ENCODE measurements around the gene PPOX.

Gene PPOX

GRCh38 chr1:161139766-161140165 is 26.5 kb upstream of the PPOX start:
- Histone ChIP-seq H3K9me3 (no peaks in the 10 kb centered on the region), H3K27ac (peak overlapping the region; percentile 33), H3K4me3 (ENCODE audit: low read depth in 1 of 2, low read length in 1 of 2) (no peak overlapping the region), H3K4me1 (ENCODE audit: control insufficient read depth in 1 of 2, insufficient read depth in 1 of 2, low read depth in 1 of 2, low read length in 1 of 2) (peaks cover 13 to 15% of the 10 kb centered on the region in 2 experiments), H3K36me3 (no peaks in the 10 kb centered on the region), H3K27me3 (no peaks in the 10 kb centered on the region)
- TF ChIP-seq CTCF (IDR thresholded peaks at IDR 0.05): peak; percentile 22

GRCh38 chr1:161140755-161141400 is 25.3 kb upstream of the PPOX start:
- Histone ChIP-seq H3K36me3 (no peaks in the 10 kb centered on the region), H3K4me1 (ENCODE audit: control insufficient read depth in 1 of 2, insufficient read depth in 1 of 2, low read depth in 1 of 2, low read length in 1 of 2) (peaks cover 13 to 15% of the 10 kb centered on the region in 2 experiments), H3K9me3 (no peaks in the 10 kb centered on the region), H3K27ac (no peak overlapping the region), H3K4me3 (ENCODE audit: low read depth in 1 of 2, low read length in 1 of 2) (no peak overlapping the region), H3K27me3 (no peaks in the 10 kb centered on the region)
- TF ChIP-seq CTCF (IDR thresholded peaks at IDR 0.05): no peak

- Histone ChIP-seq H3K4me1 (ENCODE audit: control insufficient read depth in 1 of 2, insufficient read depth in 1 of 2, low read depth in 1 of 2, low read length in 1 of 2) (no peaks in the 10 kb centered on the region), H3K4me3 (ENCODE audit: low read depth in 1 of 2, low read length in 1 of 2) (no peak overlapping the region), H3K36me3 (no peaks in the 10 kb centered on the region), H3K9me3 (no peaks in the 10 kb centered on the region), H3K27ac (no peak overlapping the region), H3K27me3 (no peaks in the 10 kb centered on the region)
- no peak for TF ChIP-seq CTCF (IDR thresholded peaks at IDR 0.05)
Measured at GRCh38 chr1:161145832-161146231, 20.4 kb upstream of the PPOX start.

- Histone ChIP-seq H3K4me3 (ENCODE audit: low read depth in 1 of 2, low read length in 1 of 2) (peak overlapping the region; percentile 67 to 92), H3K4me1 (ENCODE audit: control insufficient read depth in 1 of 2, insufficient read depth in 1 of 2, low read depth in 1 of 2, low read length in 1 of 2) (peaks cover 13 to 14% of the 10 kb centered on the region in 2 experiments), H3K27me3 (no peaks in the 10 kb centered on the region), H3K9me3 (no peaks in the 10 kb centered on the region), H3K36me3 (no peaks in the 10 kb centered on the region), H3K27ac (peak overlapping the region; percentile 87)
- TF ChIP-seq CTCF (IDR thresholded peaks at IDR 0.05): no peak
Measured at GRCh38 chr1:161153176-161153575, 13.1 kb upstream of the PPOX start.

- no peak for TF ChIP-seq CTCF (IDR thresholded peaks at IDR 0.05)
Measured at GRCh38 chr1:161153682-161154337, 12.4 kb upstream of the PPOX start, which contains the start of gene UFC1. Gene UFC1, plus strand, starts transcription at chr1:161153978. Its CDS starts 20 bp downstream, at chr1:161153998.

More at GRCh38 chr1:161153682-161154337, 12.4 kb upstream of the PPOX start, which contains the start of gene UFC1:
- Histone ChIP-seq H3K4me3 (ENCODE audit: low read depth in 1 of 2, low read length in 1 of 2) (peak within 1 kb of the TSS; percentile 67 to 92), H3K4me1 (ENCODE audit: control insufficient read depth in 1 of 2, insufficient read depth in 1 of 2, low read depth in 1 of 2, low read length in 1 of 2) (peaks cover 16 to 17% of the 10 kb centered on the region in 2 experiments), H3K27me3 (no peaks in the 10 kb centered on the region), H3K9me3 (no peaks in the 10 kb centered on the region), H3K36me3 (no peaks in the 10 kb centered on the region), H3K27ac (peak within 1 kb of the TSS; percentile 87)

All from neutrophil (primary cell).